Osteocyte (in vitro differentiated cells): ENCODE results near the gene SPRR1A. TPM values are rescaled to one million over a fixed set of nuclear protein-coding genes. Genes with fewer than 3 reads are reported as not detected.

Experiments
- DNase-seq: peaks from one replicate; pipeline ENCODE4 v3.0.0; 2021; ENCODE audit warnings: mixed read lengths; ENCODE audit not compliant: unreplicated experiment; ENCODE audit errors: extremely low spot score
- H3K27ac Mint-ChIP-seq: one replicate; pipeline ENCODE4 v1.8.0; 2021; ENCODE audit warnings: mild to moderate bottlenecking, mixed read lengths; ENCODE audit not compliant: unreplicated experiment
- H3K27me3 Mint-ChIP-seq: one replicate; pipeline ENCODE4 v1.8.0; 2021; ENCODE audit warnings: mixed read lengths; ENCODE audit not compliant: unreplicated experiment
- H3K36me3 Mint-ChIP-seq: one replicate; pipeline ENCODE4 v1.8.0; 2021; ENCODE audit warnings: mixed read lengths; ENCODE audit not compliant: unreplicated experiment
- H3K4me1 Mint-ChIP-seq: one replicate; pipeline ENCODE4 v1.8.0; 2021; ENCODE audit warnings: mixed read lengths; ENCODE audit not compliant: unreplicated experiment
- H3K4me3 Mint-ChIP-seq: one replicate; pipeline ENCODE4 v1.8.0; 2021; ENCODE audit warnings: mild to moderate bottlenecking, moderate library complexity, mixed read lengths; ENCODE audit not compliant: unreplicated experiment
- H3K9me3 Mint-ChIP-seq: one replicate; pipeline ENCODE4 v1.8.0; 2021; ENCODE audit warnings: mixed read lengths; ENCODE audit not compliant: unreplicated experiment
- CTCF ChIP-seq: fragments of 200-600 bp; sonication (generic); IDR thresholded peaks from 2 replicates; pipeline ENCODE4 v1.5.0; 2021; ENCODE audit warnings: antibody characterized with exemption, mild to moderate bottlenecking, moderate library complexity
- total RNA-seq: library from RNA; stranded (reverse); gene quantifications from 2 replicates; pipeline ENCODE4 v1.2.1, GENCODE V29; 2021

The SPRR1A gene
- total RNA-seq, 1 donor from 2014 or later: not detected

DNA sequence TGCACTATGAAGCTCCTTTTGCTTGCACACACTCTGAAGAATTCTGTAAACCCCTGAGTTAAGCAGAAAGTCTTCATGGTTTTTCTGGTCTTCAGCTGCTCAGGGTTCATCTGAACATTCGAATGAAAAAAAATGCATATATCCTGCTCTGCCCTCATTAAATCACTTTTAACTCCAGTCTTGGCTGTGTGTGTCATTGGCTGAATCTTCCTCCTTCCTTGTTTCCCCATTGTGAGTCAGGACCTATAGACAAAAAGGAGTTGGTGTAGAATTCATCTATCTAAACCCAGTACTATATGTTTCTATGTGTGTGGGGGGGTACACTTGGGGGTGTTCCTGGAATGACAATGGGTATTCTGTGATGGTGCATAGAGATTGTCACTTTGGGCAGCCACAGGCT lies 40.5 kb downstream of the SPRR1A start:
- no peak for DNase-seq
- Mint-ChIP-seq H3K27ac (no peak overlapping the region), H3K4me3 (no peak overlapping the region), H3K36me3 (no peaks in the 10 kb centered on the region), H3K9me3 (peaks cover 8% of the 10 kb centered on the region), H3K4me1 (no peaks in the 10 kb centered on the region), H3K27me3 (no peaks in the 10 kb centered on the region)
- TF ChIP-seq CTCF: no peak

DNA sequence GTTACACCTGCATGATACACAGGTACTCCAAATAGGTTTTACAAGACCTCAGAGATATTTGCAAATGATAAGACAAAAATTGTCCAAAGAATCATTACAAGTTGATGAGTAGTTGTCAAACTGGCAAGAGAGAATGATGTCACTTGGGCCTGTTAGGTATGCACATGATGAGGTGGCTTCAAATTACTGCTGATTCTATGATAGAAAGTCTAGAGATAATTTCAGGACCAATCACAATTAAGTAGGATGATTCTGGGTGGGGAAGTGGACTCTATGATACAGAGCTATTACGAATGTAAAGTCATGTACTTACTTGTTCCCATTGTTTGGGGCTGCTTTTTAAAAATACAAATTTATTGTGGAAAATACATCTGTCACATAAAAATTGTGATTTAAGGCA lies 41.9 kb downstream of the SPRR1A start:
- Mint-ChIP-seq H3K4me3 (no peak overlapping the region), H3K36me3 (no peaks in the 10 kb centered on the region), H3K9me3 (peaks cover 8% of the 10 kb centered on the region), H3K4me1 (no peaks in the 10 kb centered on the region), H3K27ac (no peak overlapping the region), H3K27me3 (no peaks in the 10 kb centered on the region)
- no peak for DNase-seq
- no peak for TF ChIP-seq CTCF

DNA sequence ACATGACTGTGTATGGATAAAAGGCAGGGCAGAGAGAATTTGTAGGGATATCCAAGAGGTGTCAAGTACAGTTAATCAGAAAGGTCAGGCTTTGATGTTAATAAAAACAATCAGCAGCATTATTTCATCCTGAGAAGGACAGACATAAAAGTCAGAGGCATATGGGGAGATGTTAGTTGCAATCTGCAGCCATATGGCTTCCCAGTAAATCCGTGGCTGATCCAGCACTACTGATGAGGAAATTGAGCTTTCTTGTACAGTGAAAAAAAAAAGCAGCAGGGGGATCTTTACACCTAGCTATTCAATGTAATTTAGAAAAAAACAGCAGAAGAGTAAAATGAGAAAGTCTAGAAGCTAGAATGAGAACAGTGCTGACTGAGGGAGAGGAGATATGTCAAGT lies 44.9 kb downstream of the SPRR1A start:
- TF ChIP-seq CTCF: no peak
- H3K4me1 Mint-ChIP-seq: no peaks in the 10 kb centered on the region
- DNase-seq: no peak
- no peaks in the 10 kb centered on the region for H3K36me3 Mint-ChIP-seq
- H3K27me3 Mint-ChIP-seq: no peaks in the 10 kb centered on the region
- peaks cover 8% of the 10 kb centered on the region for H3K9me3 Mint-ChIP-seq
- no peak overlapping the region for H3K27ac Mint-ChIP-seq
- H3K4me3 Mint-ChIP-seq: no peak overlapping the region

- DNase-seq: no peak
- H3K4me1 Mint-ChIP-seq: no peaks in the 10 kb centered on the region
- no peaks in the 10 kb centered on the region for H3K27me3 Mint-ChIP-seq
- H3K36me3 Mint-ChIP-seq: no peaks in the 10 kb centered on the region
- peaks cover 8% of the 10 kb centered on the region for H3K9me3 Mint-ChIP-seq
- no peak within 1 kb of the TSS for H3K4me3 Mint-ChIP-seq
- no peak within 1 kb of the TSS for H3K27ac Mint-ChIP-seq
- no peak for TF ChIP-seq CTCF
Measured at GRCh38 chr1:153030895-153031294, 47.0 kb downstream of the SPRR1A start, which contains the start of gene SPRR1B. TSS of gene SPRR1B (plus strand) at chr1:153031203. CDS start at chr1:153032346, 1,143 bp downstream.

- Mint-ChIP-seq H3K27ac (no peak overlapping the region), H3K4me3 (no peak overlapping the region)
- no peak for DNase-seq
Measured at GRCh38 chr1:153032073-153032472, 48.2 kb downstream of the SPRR1A start.

More at GRCh38 chr1:153032073-153032472, 48.2 kb downstream of the SPRR1A start:
- H3K9me3 Mint-ChIP-seq: peaks cover 8% of the 10 kb centered on the region
- no peaks in the 10 kb centered on the region for H3K27me3 Mint-ChIP-seq
- no peak for TF ChIP-seq CTCF
- H3K4me1 Mint-ChIP-seq: no peaks in the 10 kb centered on the region
- no peaks in the 10 kb centered on the region for H3K36me3 Mint-ChIP-seq
